HEK293T (cell line): Measurements from ENCODE around the gene HHIPL1.

Source experiments
- BHLHE40 ChIP-seq: fragments of 450-650 bp; IDR thresholded peaks from 2 replicates; pipeline ENCODE4 v1.6.1; 2016; ENCODE audit warnings: mild to moderate bottlenecking, moderate library complexity, borderline replicate concordance
- ELF4 ChIP-seq: fragments of 450-650 bp; IDR thresholded peaks from 2 replicates; pipeline ENCODE4 v1.6.1; 2017; ENCODE audit warnings: antibody characterized with exemption
- FOXK2 ChIP-seq: fragments of 450-650 bp; IDR thresholded peaks from 2 replicates; pipeline ENCODE4 v1.6.1; 2016; ENCODE audit warnings: mild to moderate bottlenecking
- FOXM1 ChIP-seq: fragments of 450-650 bp; IDR thresholded peaks from 2 replicates; pipeline ENCODE4 v1.6.1; 2017; ENCODE audit warnings: mild to moderate bottlenecking, borderline replicate concordance
- HDGF ChIP-seq: fragments of 450-650 bp; IDR thresholded peaks from 2 replicates; pipeline ENCODE4 v1.6.1; 2017; ENCODE audit warnings: antibody characterized with exemption, borderline replicate concordance
- LEF1 ChIP-seq: fragments of 450-650 bp; IDR thresholded peaks from 2 replicates; pipeline ENCODE4 v1.6.1; 2017; ENCODE audit warnings: mild to moderate bottlenecking, borderline replicate concordance
- SP1 ChIP-seq: fragments of 450-650 bp; IDR thresholded peaks from 2 replicates; pipeline ENCODE4 v1.6.1; 2017
- ZNF384 ChIP-seq: fragments of 450-650 bp; IDR thresholded peaks from 2 replicates; pipeline ENCODE4 v1.6.1; 2016

- no peak for TF ChIP-seq FOXM1
- no peak for TF ChIP-seq FOXK2
- TF ChIP-seq ELF4, result no peak
- no peak for TF ChIP-seq ZNF384
- no peak for TF ChIP-seq HDGF
- TF ChIP-seq SP1, result no peak
- no peak for TF ChIP-seq BHLHE40
- TF ChIP-seq LEF1, result no peak
These were observed 73.9 kb downstream of the HHIPL1 start for GRCh38 chr14:99718811-99719192.
